Calu3 (cell line): Measurements from ENCODE around the gene KIR3DL2. TPM values are rescaled to one million over a fixed set of nuclear protein-coding genes. Genes with fewer than 3 reads are reported as not detected.

Experiments used
- BruUV-seq: library from RNA; stranded (reverse); fragments of 400-500 nt; replicated peaks from 2 replicates; lab custom pipeline; 2021; lab: Mats Ljungman, UMichigan
- CTCF ChIA-PET: fragments of 300-600 bp; sonication (Branson Sonifier 250); formaldehyde crosslinking; loops from one replicate; lab custom pipeline; 2022; ENCODE audit warnings: antibody characterized with exemption; lab: Charles Lee
- DNase-seq: peaks from one replicate; pipeline ENCODE4 v3.0.0; 2022
- H3K27ac Mint-ChIP-seq: one replicate; pipeline ENCODE4 v1.8.0; 2022; ENCODE audit warnings: mixed read lengths; ENCODE audit not compliant: unreplicated experiment
- H3K27me3 Mint-ChIP-seq: one replicate; pipeline ENCODE4 v1.8.0; 2022; ENCODE audit warnings: mixed read lengths; ENCODE audit not compliant: unreplicated experiment
- H3K36me3 Mint-ChIP-seq: one replicate; pipeline ENCODE4 v1.8.0; 2022; ENCODE audit warnings: mild to moderate bottlenecking, moderate library complexity, mixed read lengths; ENCODE audit not compliant: insufficient read depth, unreplicated experiment
- H3K4me1 Mint-ChIP-seq: one replicate; pipeline ENCODE4 v1.8.0; 2022; ENCODE audit warnings: mild to moderate bottlenecking, low read depth, mixed read lengths; ENCODE audit not compliant: unreplicated experiment
- H3K4me3 Mint-ChIP-seq: one replicate; pipeline ENCODE4 v1.8.0; 2022; ENCODE audit warnings: mild to moderate bottlenecking, low read depth, moderate library complexity, mixed read lengths; ENCODE audit not compliant: unreplicated experiment
- H3K9me3 Mint-ChIP-seq: one replicate; pipeline ENCODE4 v1.8.0; 2022; ENCODE audit warnings: low read depth, mixed read lengths; ENCODE audit not compliant: unreplicated experiment
- CTCF ChIP-seq: fragments of 200-600 bp; IDR thresholded peaks from one replicate; pipeline ENCODE4 v1.8.0; 2022; ENCODE audit warnings: antibody characterized with exemption; ENCODE audit not compliant: unreplicated experiment
- intact Hi-C: fragments of 100-400 bp; cut with micrococcal nuclease; formaldehyde crosslinking; loops from one replicate; pipeline ENCODE4 v1.10.0; 2022; ENCODE audit not compliant: unreplicated experiment
- total RNA-seq: library from RNA; stranded (reverse); gene quantifications from 2 replicates; pipeline ENCODE4 v1.2.3, GENCODE V29; 2022

The KIR3DL2 gene
- total RNA-seq, 1 experiment from 2014 or later = not detected

GRCh38 chr19:54877471-54877870, 27.2 kb downstream of the KIR3DL2 start:
- TF ChIP-seq CTCF = no peak
- peaks cover 86% of the 10 kb centered on the region for H3K27me3 Mint-ChIP-seq
- H3K36me3 Mint-ChIP-seq = no peaks in the 10 kb centered on the region
- no TSS peak for BruUV-seq
- H3K27ac Mint-ChIP-seq = no peak overlapping the region
- H3K9me3 Mint-ChIP-seq = no peaks in the 10 kb centered on the region
- CTCF ChIA-PET = no interaction called here
- no peaks in the 10 kb centered on the region for H3K4me1 Mint-ChIP-seq
- intact Hi-C loops = no loop called here
- no peak overlapping the region for H3K4me3 Mint-ChIP-seq
- no peak for DNase-seq

- DNase-seq = no peak
- intact Hi-C loops = loop anchor here (5.0 kb wide), 1 partner anchor 35 kb away; no protein-coding TSS in a partner anchor
- H3K4me1 Mint-ChIP-seq = no peaks in the 10 kb centered on the region
- no peaks in the 10 kb centered on the region for H3K36me3 Mint-ChIP-seq
- no peaks in the 10 kb centered on the region for H3K9me3 Mint-ChIP-seq
- no peak overlapping the region for H3K4me3 Mint-ChIP-seq
- H3K27ac Mint-ChIP-seq = no peak overlapping the region
- CTCF ChIA-PET = interaction anchor here (1.1 to 2.1 kb wide), 3 partner anchors 14 to 39 kb away, joined by 3 to 8 read pairs (median 6); no protein-coding TSS in a partner anchor
- peaks cover 63% of the 10 kb centered on the region for H3K27me3 Mint-ChIP-seq
- BruUV-seq = no TSS peak
- TF ChIP-seq CTCF = no peak
Measured at GRCh38 chr19:54881884-54882283, 31.6 kb downstream of the KIR3DL2 start.

DNA sequence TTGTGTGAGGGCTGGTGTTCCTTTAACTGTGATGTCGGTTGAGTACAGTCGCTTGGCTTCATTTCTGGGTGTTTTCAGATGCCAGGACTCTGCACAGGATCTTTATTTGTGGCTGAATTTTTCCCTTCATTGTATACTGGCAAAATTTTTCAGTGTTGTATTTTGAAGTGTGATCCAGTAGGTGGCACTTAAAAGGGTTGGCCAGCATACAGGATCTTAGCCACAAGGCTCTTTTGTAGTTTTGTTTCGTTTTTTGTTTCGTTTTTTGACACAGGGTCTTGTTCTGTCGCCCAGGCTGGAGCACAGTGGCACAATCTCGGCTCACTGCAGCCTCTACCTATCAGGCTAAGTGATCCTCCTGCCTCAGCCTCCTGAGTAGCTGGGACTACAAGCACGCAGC, 32.5 kb downstream of the KIR3DL2 start:
- intact Hi-C loops = loop anchor here (5.0 kb wide), 1 partner anchor 35 kb away; no protein-coding TSS in a partner anchor
- Mint-ChIP-seq H3K9me3 (no peaks in the 10 kb centered on the region), H3K4me1 (no peaks in the 10 kb centered on the region), H3K27me3 (peaks cover 54% of the 10 kb centered on the region), H3K36me3 (no peaks in the 10 kb centered on the region), H3K4me3 (no peak overlapping the region), H3K27ac (no peak overlapping the region)
- TF ChIP-seq CTCF = no peak
- BruUV-seq = no TSS peak
- DNase-seq = no peak
- CTCF ChIA-PET = interaction anchor here (2.1 kb wide), 1 partner anchor 38 kb away, joined by 6 read pairs; no protein-coding TSS in a partner anchor

DNA sequence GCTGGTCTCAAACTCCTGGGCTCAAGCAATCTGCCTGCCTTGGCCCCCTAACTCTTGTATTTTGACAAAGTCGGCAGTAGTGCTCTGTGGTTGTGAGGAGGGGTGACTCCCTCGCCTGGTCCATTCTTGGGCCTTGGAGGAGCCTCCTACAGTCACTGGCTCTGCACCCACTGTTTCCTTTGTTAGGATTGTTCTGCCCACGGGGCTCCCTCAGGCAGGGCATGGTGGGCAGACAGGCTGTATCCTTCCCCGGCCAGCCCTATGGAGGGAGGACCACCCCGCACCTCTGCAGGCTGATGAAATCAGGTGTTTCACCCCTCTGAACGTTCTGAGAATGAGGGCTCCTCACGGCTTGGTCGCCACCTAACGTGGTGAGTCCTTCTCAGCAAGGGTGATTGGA, 33.0 kb downstream of the KIR3DL2 start:
- intact Hi-C loops = loop anchor here (5.0 kb wide), 1 partner anchor 34 kb away; no protein-coding TSS in a partner anchor
- peaks cover 49% of the 10 kb centered on the region for H3K27me3 Mint-ChIP-seq
- TF ChIP-seq CTCF = no peak

More for the DNA sequence above, 33.0 kb downstream of the KIR3DL2 start:
- Mint-ChIP-seq H3K36me3 (no peaks in the 10 kb centered on the region), H3K4me3 (no peak overlapping the region), H3K27ac (no peak overlapping the region), H3K9me3 (no peaks in the 10 kb centered on the region), H3K4me1 (no peaks in the 10 kb centered on the region)
- BruUV-seq = no TSS peak
- CTCF ChIA-PET = no interaction called here
- no peak for DNase-seq
